ELR (cell line): Measurements from ENCODE around the gene ARL4C.
A peak's percentile ranks its signal among the peaks of the same experiment; 100 is the strongest.

ENCODE experiments used
- DNase-seq: peaks from one replicate; pipeline ENCODE4 v3.0.0-alpha.2; 2015; ENCODE audit warnings: low read depth

ARL4C gene, protein sequence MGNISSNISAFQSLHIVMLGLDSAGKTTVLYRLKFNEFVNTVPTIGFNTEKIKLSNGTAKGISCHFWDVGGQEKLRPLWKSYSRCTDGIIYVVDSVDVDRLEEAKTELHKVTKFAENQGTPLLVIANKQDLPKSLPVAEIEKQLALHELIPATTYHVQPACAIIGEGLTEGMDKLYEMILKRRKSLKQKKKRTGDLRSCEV

DNA sequence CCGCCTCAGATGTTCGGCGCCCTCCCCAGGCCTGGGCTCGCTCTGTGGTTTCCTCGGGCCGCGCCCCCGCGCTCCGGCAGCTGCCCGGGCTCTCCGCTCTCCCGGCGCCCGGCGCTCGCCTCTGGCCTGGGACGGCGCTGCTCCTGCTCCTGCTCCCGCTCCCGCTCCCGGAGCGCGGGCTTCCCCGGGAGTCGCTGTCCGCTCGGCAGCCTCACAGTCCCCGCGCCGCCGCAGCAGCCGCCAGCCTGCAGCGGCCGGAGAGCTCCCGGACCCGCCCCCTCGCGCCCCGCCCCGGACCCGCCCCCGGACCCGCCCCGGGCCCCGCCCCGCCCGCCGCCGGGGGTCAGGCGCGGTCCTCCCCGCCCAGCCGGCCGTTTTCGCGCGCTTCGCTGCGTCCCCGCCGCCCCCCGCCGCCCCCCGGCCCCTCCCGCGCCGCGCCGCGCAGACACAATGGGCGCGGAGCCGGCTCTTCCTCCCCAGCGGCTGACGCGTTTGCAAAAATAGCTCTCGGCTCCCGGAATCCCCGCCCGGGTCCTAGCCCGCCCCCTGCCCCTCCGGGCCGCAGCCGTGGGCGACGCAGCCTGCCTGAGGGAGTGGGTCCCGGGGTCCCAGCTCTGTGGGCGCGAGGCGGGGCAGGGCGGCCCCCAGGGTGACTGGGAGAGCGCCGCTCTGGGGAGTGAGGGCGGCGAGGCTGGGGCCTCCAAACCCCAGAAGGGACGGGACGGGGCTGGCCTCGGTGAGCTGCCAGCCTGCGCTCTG is at the start of gene ARL4C:
Gene ARL4C (minus strand): TSS at position 247 of the 759 bp plus-strand sequence. CDS start 495 bp downstream, outside the sequence.
- peak; percentile 68 for DNase-seq

DNA sequence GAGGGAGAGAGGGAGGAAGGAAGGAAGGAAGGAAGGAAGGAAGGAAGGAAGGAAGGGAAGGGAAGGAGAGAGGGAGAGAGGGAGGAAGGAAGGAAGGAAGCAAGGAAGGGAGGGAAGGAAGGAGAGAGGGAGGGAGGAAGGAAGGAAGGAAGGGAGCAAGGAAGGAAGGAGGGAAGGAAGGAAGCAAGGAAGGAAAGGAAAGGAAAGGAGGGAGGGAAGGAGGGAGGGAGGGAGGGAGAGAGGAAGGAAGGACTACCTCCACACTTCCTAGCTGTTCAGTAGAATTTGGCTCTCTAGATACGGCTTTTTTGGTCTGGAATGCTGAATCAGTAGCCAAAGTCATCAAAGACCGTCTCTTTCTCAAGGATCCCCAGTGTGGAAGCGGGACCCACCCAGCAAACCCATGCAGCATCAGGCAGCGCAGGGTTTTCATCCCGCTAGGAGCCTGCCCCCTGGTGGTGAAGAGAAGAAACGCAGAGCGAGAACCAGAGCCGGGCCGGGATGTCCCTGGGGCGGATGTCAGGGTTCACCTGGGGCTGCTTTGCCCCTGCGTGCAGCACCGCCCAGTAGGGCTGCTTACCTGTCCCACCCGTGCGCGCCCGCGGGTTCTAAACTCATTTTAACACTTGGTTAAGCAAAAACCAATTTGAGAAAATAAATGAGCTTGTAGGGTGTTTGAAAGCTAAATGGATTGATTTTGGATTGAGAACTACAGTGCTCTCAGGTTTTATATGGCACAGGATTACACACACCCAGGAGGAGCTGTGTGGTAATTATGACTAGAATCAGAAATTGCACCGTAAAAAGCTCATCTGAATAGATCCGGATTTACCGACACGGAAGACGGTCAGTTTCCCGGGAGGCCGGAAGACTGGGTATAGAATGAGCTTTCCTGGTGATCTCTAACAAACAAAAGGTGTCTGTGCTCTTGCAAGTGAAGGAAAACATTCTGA is 48.1 kb upstream of the ARL4C start:
- DNase-seq, result peak; percentile 75

DNA sequence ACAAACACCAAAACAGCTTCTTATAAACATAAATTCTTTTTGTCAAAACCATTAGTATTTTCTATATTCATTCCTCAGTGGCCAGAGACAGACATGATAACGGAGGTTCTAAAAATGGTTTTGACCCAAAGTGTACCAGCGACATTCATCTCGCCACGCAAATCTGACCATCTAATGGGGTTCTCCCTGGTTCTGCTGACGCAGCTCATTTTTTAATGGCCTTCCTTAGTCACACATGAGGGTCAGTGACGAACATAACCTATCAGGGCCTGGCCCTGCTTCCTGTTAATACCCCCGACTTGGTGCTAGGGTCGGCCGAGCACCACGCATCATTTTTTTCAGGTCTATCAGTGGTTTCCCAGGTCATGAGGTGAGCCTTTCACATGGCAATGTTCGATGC is 45.9 kb upstream of the ARL4C start:
- DNase-seq, result no peak

DNA sequence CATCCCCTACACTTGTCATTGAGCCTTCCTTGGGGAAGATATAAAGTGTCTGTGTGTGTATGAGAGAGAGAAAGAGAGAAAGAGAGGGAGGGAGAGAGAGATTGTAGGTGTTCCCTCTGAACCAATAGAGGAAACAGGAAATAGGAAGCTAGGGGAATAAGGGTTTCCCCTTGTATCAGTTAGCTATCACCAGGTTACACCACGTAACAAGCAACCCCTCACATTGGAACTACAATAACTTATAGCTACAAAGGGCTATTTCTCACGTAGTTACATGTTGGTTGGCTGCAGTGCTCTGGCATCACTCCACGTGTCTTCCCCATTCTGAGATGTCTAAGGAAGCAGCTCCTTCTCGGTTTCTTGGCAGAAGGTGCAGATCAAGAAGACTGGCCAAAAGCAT is 41.0 kb upstream of the ARL4C start:
- no peak for DNase-seq

DNA sequence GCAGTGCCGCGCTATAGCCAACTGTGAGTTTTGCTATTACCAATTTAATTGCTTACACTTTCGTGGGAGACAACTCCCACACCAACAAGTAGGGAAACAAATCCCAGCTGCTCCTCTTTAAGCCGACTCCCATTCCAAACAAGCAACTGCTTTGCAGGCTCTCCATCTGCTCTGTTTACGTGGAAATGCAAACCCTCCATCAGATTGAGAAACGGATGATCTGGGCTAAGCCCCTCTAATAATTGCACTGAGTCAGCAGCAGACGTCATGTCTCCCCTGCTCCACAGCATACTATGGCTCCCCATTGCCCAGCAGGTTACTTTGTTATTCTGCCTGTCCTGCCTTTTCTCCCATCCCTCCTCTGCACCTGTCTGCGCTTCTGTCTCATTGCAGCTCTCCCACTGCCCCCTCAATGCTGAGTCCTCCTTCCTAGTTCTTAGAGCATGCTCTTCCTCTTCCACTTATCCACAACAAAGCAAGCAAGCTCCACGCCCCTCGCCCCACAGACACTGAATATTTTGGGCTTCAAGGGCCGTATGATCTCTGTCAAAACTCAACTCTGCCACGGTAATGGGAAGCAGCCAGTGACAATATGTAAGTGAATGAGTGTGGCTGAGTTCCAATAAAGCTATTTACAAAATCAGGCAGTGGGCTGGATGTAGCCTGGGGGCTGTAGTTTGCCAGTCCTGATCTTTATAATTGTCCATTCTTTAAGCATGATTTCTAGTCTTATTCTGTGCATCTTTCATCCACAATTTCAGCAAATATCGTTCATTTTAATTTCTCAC is 39.5 kb upstream of the ARL4C start:
- DNase-seq, result no peak

DNA sequence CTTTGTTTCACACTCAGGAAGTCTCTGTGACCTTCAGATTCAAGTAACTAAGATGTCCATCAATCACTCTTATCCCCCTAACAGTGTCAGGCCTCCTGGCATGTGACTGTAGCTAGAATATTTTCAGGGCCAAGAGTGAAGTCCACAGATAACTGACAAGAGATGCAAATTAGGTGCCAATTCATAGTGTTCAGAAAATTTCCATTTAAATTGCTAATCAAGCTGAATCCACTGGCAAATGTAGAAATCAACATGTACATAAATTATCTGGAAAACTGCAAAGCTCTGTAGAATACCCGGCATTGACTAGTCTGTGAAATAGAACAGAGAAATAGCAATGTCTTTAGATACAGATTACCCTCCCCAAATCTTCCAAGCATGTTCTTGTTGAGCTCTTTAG is 38.6 kb upstream of the ARL4C start:
- no peak for DNase-seq

DNA sequence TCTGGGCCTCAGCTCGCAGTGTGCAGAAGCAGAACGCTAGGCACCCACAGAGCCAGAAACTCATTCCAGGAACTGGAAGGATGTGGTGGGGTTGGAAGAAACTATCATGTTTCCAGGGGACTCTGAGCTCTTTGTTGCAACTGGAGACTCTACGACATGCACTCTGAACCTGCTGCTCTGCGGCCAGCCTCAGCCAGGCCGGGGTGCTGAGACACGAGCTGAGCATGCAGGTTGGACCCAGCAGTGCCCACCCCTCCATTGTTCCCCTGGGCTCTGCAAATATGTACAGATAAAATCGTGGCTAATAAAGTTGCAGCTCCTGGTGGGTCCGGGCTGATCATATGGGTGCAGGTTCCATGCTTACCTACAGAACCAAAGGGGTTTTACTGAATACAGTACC is 37.6 kb upstream of the ARL4C start:
- no peak for DNase-seq

DNA sequence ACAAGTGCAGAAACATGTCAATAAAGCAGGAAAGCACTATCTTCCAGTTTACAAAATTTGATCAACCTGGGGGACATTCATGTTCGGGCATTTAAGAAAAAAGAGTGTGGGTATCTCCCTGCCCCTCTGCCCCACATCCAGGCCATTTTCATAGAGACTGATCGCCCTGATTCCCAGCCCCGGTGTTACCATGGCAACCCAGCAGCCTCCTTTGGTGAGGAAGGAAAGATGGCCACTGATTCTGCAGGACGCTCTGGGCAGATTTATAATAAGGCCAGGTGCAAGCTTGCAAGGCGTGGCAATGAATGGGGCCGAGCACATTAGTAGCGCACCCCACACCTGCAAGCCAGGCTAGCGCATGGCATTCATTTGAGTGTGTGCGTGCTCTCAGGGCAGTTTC is 36.7 kb upstream of the ARL4C start:
- DNase-seq, result no peak

DNA sequence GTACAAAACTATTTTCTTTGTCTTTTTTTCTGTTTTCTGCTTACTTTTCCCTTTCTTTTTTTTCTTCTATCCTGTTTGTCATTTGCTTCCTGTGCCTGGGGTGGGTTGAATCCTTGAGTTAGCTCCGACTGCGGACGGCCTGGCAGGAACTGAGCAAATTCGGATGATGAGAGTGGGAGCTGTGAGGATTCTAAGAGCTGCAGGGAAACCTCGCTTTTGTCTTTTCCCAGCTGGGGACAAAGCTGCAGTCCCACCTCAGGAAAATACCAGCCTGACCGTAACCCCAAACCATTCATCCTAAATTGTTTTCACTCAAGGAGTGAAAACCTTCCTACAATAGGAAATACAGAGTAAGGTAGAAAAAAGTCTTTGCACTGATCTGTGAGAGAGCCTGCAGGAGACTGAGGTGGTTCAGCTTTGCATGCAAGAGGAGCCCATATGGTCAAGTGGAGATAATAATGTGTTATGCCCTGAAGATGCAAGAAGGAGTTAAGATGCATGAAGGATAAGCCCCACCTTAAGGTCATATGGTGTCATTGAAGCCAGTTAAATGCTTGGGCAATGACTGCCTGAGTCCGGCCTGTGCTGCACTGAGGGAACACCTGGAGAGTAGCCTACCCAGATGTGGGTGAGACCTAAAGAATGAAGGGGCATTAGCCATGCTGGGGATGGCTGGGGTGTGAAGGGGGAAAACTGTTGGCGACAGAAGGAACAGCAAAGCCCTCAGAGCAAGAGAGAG is 31.7 kb upstream of the ARL4C start:
- DNase-seq, result peak; percentile 25

DNA sequence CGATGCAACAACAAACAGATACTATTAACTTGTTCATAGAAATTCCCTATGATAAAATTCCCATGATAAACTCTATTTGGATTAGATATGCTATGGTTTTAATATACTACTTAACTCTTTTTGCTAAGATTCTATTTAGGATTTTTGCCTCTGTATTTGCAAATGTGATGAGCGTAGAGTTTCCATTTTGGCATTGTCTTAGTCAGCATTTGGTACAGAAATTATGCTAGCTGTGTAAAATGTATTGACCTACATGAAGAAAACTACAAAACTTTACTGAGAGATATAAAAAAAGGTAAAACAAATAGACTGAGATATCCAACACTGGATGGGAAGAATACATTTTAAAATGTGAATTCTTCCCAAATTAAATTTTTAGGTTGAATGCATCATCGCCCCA is 29.8 kb upstream of the ARL4C start:
- no peak for DNase-seq

DNA sequence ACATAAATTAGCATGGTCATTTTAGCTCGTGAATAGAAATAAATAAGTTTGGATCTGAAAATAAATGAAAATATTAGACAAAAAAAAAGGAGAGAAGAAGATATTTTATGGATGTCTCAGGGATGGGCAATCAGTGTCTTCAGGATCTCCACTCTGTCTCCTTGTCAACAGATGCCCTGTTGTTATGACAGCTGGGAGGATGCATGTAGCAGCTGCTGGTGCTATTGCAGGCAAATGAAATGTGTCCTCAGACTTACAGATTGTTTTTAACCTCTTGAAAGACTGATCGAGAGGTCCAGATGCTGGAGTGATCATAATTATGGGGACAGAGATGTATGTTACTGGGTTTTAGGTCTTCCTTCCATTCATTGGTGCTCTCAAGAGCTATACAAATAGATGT is 24.7 kb upstream of the ARL4C start:
- DNase-seq, result no peak

DNA sequence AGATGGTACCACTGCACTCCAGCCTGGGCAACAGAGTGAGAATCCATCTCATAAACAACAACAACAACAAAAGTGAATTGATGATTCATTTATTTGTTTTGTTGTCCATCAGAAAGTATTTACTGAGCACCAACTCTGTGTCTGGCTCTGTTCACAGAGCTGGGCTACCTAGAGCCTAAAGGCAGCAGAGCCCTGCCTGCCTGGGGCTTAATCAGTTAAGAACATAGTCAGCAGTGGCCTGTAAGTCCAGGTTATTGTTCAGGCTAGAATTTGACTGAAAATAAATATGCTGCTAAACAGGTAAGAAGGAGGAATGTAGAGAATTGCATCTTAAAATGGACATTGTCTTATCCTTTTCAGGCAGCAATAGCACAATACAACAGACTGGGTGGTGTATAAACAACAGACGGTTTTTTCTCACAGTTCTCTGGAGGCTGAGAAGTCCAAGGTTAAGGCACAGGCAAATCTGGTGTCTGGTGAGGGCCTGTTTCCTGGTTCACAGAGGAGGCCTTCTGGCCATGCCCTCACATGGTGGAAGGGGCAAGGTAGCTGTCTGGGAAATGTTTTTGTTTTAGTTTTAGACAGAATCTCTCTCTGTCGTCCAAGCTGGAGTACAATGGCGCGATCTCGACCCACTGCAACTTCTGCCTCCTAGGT is 22.2 kb upstream of the ARL4C start:
- DNase-seq, result no peak

DNA sequence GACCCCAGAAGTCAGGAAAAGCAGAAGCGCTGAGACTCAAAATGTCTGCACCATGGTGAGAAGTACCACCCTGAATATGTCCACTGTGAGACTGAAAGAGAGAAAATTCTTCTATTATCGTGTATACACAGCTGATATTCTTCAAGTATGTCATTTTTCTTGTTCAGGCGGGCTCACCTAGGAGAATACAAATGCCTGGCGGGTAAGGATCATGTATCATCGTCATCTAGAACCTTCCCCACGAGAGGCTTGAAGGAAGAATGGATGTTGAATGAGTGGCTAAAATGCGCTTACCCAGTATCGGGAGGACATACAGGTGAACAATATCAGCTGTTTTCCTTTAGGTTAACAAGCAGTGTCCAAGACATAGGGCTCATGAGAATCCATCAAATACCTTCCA is 21.1 kb upstream of the ARL4C start:
- no peak for DNase-seq

DNA sequence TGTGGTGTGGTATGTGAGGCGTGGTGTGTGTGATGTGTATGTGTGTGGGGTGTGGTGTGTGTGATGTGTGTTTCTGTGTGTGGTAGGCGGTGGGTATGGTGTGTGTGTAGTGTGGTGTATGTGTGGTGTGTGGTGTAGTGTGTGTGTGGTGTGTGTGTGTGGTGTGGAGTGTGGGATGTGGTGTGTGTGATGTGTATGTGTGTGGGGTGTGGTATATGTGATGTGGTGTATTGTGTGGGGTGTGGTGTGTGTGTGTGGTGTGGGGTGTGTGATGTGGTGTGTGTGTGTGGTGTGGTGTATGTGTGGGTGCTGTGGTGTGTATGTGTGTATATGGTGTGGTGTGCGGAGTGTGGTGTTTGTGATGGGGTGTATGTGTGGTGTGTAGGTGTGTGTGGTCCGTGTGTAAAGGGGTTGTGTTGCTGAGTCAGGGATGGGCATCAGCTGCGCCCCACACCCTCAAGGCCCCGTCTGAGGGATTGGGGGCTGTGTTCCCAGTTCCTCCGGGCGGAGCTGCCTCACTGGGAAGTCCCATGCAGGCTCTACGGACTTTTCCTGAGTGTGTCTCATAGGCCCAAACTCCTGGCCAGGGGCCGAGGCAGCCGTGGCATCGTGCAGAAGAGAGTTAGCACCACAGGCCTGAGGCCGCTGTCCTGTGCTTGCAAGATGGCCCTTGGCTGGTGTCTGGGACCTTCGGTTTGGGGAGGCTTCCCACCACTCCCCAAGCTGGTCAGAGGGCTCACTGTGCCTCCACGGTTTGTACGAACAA is 18.2 kb upstream of the ARL4C start:
- peak; percentile 23 for DNase-seq

DNA sequence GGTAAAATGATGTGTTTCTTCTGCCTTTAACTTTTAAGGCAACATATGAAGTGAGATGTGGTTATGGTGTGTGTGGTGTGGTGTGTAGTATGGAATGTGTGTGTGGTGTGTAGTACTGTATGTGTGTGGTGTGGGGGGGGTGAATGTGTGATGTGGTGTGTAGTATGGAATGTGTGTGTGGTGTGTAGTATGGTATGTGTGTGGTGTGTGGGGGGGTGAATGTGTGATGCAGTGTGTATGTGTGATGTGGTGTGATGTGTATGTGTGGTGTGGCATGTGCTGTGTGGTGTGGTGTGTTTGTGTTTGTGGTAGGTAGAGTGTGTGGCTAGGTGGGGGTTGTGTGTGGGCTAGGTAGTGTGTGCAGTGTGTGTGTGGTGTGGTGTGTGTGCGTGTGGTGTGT is 17.2 kb upstream of the ARL4C start:
- no peak for DNase-seq

DNA sequence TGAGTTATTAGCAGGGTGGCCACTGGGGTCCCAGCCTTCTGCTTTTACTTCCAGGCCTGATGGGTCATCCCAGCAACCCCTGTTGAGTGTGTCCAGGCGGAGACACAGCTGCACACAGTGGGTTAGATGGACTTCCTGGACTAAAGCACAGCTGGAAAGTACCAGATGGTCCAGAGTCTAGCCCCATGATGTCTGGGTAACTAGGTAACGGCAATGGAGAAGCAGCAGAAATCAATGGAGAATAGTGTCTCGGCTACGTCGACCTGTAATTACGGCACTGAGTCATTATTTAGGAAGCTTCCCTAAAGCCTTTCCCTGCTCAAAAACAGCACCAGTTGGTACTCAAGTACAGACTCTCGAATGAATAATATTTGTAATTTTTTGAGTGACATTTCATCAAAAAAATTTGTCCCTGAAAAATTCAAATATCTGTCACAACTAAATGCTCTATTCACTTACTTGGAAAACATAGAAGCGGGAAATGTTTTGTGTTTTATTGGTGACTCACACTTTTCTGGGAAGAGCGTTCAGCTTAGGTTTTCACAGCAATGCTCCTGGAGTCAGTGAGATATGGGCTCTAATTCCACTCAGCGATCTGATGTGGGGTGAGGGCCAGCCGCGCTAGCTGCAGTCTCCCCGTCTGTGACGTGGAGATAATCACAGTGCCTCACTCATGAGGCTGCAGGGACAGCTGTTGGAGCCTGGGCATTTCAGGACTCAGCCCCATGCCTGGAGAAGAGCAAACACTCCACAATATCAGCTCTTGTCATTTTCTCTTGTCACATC is 16.2 kb upstream of the ARL4C start:
- DNase-seq, result peak; percentile 33

DNA sequence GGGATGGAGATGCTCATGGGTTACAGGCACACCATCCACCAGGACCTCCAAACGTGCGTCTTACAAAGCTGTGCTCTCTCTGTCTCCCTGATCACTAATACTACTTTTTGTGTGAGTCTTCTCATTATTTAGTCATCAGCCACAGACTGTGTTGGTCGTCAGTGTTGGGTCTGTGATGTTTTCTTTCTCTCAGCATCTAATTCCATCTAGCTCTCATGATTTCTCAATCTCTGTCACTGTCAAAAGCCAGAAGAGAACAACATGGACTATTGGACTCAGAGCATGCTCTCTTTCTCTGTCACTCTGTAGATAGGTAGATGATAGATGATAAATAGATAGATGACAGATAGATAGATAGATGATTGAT is 6.0 kb upstream of the ARL4C start:
- DNase-seq, result peak; percentile 64

DNA sequence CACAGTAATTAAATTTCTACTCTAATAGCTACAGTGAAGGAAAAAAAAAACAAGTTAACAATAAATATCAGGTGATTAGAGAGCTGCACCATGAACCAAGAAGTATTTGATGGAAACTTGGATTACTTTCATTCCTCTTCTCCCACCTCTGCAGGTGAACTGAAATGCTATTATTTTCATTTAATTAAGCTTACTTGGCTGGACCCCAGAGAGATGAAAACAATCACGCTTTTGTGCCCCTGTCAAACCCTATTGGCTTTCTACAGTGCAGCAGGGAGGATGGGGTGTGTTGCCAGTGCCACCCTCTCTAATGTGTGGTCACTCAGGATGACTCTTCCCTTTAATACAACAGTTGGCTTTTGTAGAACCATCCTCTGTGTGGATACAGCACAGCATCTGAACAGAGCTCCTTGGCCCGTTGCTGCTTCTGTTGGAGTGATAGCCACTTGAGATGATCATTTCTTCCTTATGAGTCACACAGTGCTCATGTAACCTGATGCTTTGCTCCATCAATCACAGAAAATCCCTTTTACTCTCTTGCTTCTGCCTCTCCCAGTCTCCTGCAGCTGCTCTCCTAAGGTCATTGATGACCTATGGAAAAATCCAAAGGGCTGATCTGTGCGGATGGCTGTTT is 5.5 kb upstream of the ARL4C start:
- DNase-seq, result peak; percentile 85
